Activated B cell treated with CpG ODN at 0.5 μM for 24 hours (primary cell): Measurements from ENCODE around the gene LDLRAD2. TPM values are rescaled to one million over a fixed set of nuclear protein-coding genes. Genes with fewer than 3 reads are reported as not detected.

Experiments used
- ATAC-seq: fragments of 200-7000 bp; cut with Tn5 transposase; one replicate; pipeline ENCODE4 v1.10.0; 2021; ENCODE audit warnings: low read depth, mild to moderate bottlenecking, moderate library complexity
- CTCF ChIA-PET: fragments of 350-600 bp; sonication (Branson Sonifier 250); formaldehyde crosslinking; loops from one replicate; lab custom pipeline; 2021; ENCODE audit warnings: antibody characterized with exemption; lab: Charles Lee
- POLR2A ChIA-PET: fragments of 350-600 bp; sonication (Branson Sonifier 250); formaldehyde crosslinking; loops from one replicate; lab custom pipeline; 2021; ENCODE audit warnings: antibody characterized with exemption; lab: Charles Lee
- DNase-seq: peaks from one replicate; pipeline ENCODE4 v3.0.0; 2022
- H3K27ac Mint-ChIP-seq: one replicate; pipeline ENCODE4 v1.8.0; 2020; ENCODE audit warnings: mixed read lengths
- H3K27me3 Mint-ChIP-seq: one replicate; pipeline ENCODE4 v1.8.0; 2021; ENCODE audit warnings: mixed read lengths
- H3K36me3 Mint-ChIP-seq: one replicate; pipeline ENCODE4 v1.8.0; 2021; ENCODE audit warnings: low read depth, mixed read lengths
- H3K4me1 Mint-ChIP-seq: one replicate; pipeline ENCODE4 v1.8.0; 2021; ENCODE audit warnings: mixed read lengths
- H3K4me3 Mint-ChIP-seq: one replicate; pipeline ENCODE4 v1.8.0; 2020; ENCODE audit warnings: mild to moderate bottlenecking, mixed read lengths
- H3K9me3 Mint-ChIP-seq: one replicate; pipeline ENCODE4 v1.8.0; 2020; ENCODE audit warnings: mixed read lengths
- intact Hi-C: fragments of 100-400 bp; cut with micrococcal nuclease; formaldehyde crosslinking; loops from one replicate; pipeline ENCODE4 v1.15.1; 2024
- total RNA-seq: library from RNA; stranded (reverse); gene quantifications from 2 replicates; pipeline ENCODE4 v1.2.3, GENCODE V29; 2022
- TF ChIP-seq, protein P1 (sequence below): fragments of 200-600 bp; IDR thresholded peaks from one replicate; pipeline ENCODE4 v1.8.0; 2022; ENCODE audit warnings: antibody characterized with exemption, mild to moderate bottlenecking

LDLRAD2 gene
- total RNA-seq, 1 donor from 2014 or later: 0.67 TPM

GRCh38 chr1:21842606-21843162 lies 30.6 kb downstream of the LDLRAD2 start:
- Mint-ChIP-seq H3K9me3 (no peaks in the 10 kb centered on the region), H3K4me3 (no peak overlapping the region), H3K4me1 (no peaks in the 10 kb centered on the region), H3K36me3 (peaks cover 5% of the 10 kb centered on the region), H3K27me3 (no peaks in the 10 kb centered on the region), H3K27ac (no peak overlapping the region)
- ChIA-PET POLR2A (no interaction called here), CTCF (no interaction called here)
- TF ChIP-seq, protein P1, sequence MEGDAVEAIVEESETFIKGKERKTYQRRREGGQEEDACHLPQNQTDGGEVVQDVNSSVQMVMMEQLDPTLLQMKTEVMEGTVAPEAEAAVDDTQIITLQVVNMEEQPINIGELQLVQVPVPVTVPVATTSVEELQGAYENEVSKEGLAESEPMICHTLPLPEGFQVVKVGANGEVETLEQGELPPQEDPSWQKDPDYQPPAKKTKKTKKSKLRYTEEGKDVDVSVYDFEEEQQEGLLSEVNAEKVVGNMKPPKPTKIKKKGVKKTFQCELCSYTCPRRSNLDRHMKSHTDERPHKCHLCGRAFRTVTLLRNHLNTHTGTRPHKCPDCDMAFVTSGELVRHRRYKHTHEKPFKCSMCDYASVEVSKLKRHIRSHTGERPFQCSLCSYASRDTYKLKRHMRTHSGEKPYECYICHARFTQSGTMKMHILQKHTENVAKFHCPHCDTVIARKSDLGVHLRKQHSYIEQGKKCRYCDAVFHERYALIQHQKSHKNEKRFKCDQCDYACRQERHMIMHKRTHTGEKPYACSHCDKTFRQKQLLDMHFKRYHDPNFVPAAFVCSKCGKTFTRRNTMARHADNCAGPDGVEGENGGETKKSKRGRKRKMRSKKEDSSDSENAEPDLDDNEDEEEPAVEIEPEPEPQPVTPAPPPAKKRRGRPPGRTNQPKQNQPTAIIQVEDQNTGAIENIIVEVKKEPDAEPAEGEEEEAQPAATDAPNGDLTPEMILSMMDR: no peak
- intact Hi-C loops: no loop called here
- DNase-seq: no peak
- no peak for ATAC-seq

DNA sequence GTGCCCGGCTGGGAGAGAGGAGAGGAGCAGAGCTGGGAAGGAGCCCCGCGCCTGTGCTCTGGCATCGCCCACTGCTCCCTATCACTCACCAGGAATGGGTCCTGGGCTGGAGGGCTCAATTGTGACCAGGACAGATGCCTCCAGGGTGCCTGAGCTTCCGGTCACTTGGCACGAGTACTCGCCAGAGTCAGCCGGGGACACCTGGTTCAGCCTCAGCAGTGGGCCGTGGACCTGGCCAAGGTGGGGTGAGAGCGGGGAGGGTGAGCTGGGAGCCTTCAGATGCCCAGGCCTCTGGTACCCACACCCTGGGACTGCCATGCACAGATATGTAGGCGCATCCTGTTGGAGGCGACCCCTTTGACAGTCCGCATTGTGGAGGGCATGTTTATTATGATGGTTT lies 31.1 kb downstream of the LDLRAD2 start:
- H3K27me3 Mint-ChIP-seq: no peaks in the 10 kb centered on the region
- CTCF ChIA-PET: no interaction called here
- no peaks in the 10 kb centered on the region for H3K9me3 Mint-ChIP-seq
- ATAC-seq: no peak
- TF ChIP-seq, protein P1: no peak
- H3K4me3 Mint-ChIP-seq: no peak overlapping the region
- H3K4me1 Mint-ChIP-seq: no peaks in the 10 kb centered on the region
- H3K36me3 Mint-ChIP-seq: peaks cover 5% of the 10 kb centered on the region
- H3K27ac Mint-ChIP-seq: no peak overlapping the region
- intact Hi-C loops: no loop called here
- no peak for DNase-seq
- POLR2A ChIA-PET: no interaction called here

DNA sequence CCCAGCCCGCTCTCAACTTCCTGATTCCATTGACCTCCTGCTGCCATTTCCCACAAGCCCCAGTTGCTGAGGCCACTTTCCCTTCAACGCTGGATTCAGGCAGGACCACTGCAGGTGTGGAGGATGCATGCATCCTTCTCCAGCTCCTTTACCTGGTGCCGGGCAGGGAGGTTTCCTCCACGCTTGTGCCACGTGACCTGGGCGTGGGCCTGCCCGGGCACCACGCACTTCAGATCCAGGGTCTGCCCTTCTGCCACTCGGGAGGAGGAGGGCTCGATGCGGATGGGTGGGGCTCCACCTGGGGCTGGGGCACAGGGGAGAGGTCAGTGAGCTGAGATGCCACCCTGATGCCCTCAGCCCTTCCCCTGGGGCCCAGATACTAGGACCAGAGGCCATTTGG lies 31.9 kb downstream of the LDLRAD2 start:
- no peak for DNase-seq
- no peaks in the 10 kb centered on the region for H3K4me1 Mint-ChIP-seq
- no peak overlapping the region for H3K4me3 Mint-ChIP-seq
- TF ChIP-seq, protein P1: no peak
- POLR2A ChIA-PET: no interaction called here
- intact Hi-C loops: no loop called here
- no peak for ATAC-seq
- H3K27me3 Mint-ChIP-seq: no peaks in the 10 kb centered on the region
- peaks cover 5% of the 10 kb centered on the region for H3K36me3 Mint-ChIP-seq
- CTCF ChIA-PET: no interaction called here
- H3K27ac Mint-ChIP-seq: no peak overlapping the region
- H3K9me3 Mint-ChIP-seq: no peaks in the 10 kb centered on the region

- peaks cover 2% of the 10 kb centered on the region for H3K36me3 Mint-ChIP-seq
- ATAC-seq (no peak), DNase-seq (no peak)
- ChIA-PET POLR2A (no interaction called here), CTCF (no interaction called here)
- intact Hi-C loops: no loop called here
- no peak overlapping the region for H3K27ac Mint-ChIP-seq
- no peak overlapping the region for H3K4me3 Mint-ChIP-seq
- H3K27me3 Mint-ChIP-seq: no peaks in the 10 kb centered on the region
- H3K9me3 Mint-ChIP-seq: no peaks in the 10 kb centered on the region
- TF ChIP-seq, protein P1: no peak
- no peaks in the 10 kb centered on the region for H3K4me1 Mint-ChIP-seq
These were observed 33.9 kb downstream of the LDLRAD2 start for GRCh38 chr1:21845646-21846641.
